T-helper 1 cell treated with Interleukin-12 subunit alpha and Interleukin-12 subunit beta and Interleukin-4 antibody, amounts not matched to agents 30 ng/mL and 1 ng/mL, for 36 hours (primary cell): ENCODE measurements around the gene BHMT. TPM values are rescaled to one million over a fixed set of nuclear protein-coding genes. Genes with fewer than 3 reads are reported as not detected.
"Not testable (repeated sequence)": the region's sequence is repeated elsewhere in the genome, so short reads cannot be mapped to it uniquely, and the experiment has no call there.

ENCODE experiments used
- intact Hi-C: fragments of 100-400 bp; cut with micrococcal nuclease; formaldehyde crosslinking; loops from one replicate; pipeline ENCODE4 v1.15.1; 2024
- total RNA-seq: library from RNA; stranded (reverse); gene quantifications from 2 replicates; pipeline ENCODE4 v1.2.3, GENCODE V29; 2022

The BHMT gene
- total RNA-seq, 1 donor from 2014 or later = not detected

- intact Hi-C loops = loop anchor here (1.0 kb wide), 3 partner anchors 85 to 210 kb away; no protein-coding TSS in a partner anchor
Measured at GRCh38 chr5:79109527-79110492, 1.8 kb upstream of the BHMT start.

- intact Hi-C loops = no loop called here
Measured at GRCh38 chr5:79111960-79112702, 522 bp downstream of the BHMT start.

- intact Hi-C loops = no loop called here
Measured at GRCh38 chr5:79112703-79113058, 1.1 kb downstream of the BHMT start.

DNA sequence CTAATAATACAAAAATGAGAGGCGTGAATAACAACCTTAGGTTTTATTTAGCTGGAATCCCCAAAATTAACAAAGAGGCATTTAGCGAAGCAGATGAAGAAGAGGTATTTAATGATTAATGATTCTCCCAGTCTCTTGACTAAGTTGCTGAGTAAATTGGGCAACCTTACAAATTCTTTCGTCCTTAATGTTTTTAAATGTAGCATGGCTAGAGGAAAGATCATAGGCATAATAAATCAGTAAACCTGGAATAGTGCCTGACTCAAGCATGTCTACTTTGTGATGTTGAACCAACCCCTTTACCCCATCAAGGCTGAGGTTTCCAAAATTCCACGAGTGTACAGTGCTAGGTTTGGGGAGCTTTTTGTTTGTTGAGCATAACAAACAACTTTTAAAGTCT lies 7.9 kb downstream of the BHMT start:
- intact Hi-C loops = no loop called here

GRCh38 chr5:79120221-79120620 lies 8.6 kb downstream of the BHMT start:
- intact Hi-C loops = no loop called here

DNA sequence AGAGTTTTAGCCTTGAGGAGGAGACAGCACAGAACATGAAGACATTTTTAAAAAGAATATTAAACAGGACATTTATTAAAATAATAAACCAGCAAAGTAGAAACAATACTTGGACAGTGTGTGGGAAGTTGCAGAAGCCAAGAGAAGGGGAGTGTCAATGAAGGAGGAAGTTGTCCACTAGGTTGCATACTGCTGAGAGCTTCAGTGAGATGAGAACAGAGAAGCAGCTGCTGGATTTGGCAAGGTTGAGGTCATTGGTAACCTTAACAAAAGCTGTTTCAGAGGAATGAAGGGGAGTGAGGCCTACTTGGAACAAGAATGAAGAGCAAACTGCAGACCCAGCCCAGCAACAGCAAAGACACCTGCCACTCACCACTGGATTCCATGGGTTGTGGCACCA lies 11.4 kb downstream of the BHMT start:
- intact Hi-C loops = no loop called here

DNA sequence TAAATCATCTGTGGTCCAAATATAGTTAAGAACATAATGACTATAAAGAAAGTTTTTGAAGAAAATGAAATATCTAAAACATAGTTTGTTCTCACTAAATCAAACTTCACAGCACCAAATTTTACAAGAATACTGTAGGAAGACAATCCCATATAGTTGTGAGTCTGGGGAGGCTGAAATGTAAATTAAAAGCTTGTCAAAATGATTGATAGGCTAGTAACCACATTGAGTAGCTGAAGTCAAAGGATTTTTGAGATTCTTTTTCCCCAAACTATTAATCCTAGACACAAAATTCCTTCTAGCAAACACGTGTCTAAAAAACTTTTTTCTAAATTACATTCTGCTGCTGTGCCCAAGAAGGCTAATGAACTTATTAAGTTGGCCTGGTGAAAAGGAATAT lies 13.0 kb downstream of the BHMT start:
- intact Hi-C loops = no loop called here

GRCh38 chr5:79130781-79131180 lies 19.2 kb downstream of the BHMT start:
- intact Hi-C loops = loop anchor here (5.0 kb wide), 1 partner anchor 663 kb away; no protein-coding TSS in a partner anchor

GRCh38 chr5:79133121-79133656 lies 21.6 kb downstream of the BHMT start:
- intact Hi-C loops = loop anchor here (1.0 to 5.0 kb wide), 10 partner anchors 104 to 950 kb away; partner anchors contain the start of gene HOMER1

- intact Hi-C loops = loop anchor here (1.0 to 5.0 kb wide), 10 partner anchors 103 to 949 kb away; partner anchors contain the start of gene HOMER1
Measured at GRCh38 chr5:79133657-79134451, 22.2 kb downstream of the BHMT start.

GRCh38 chr5:79135790-79136553 lies 24.4 kb downstream of the BHMT start:
- intact Hi-C loops = no loop called here

DNA sequence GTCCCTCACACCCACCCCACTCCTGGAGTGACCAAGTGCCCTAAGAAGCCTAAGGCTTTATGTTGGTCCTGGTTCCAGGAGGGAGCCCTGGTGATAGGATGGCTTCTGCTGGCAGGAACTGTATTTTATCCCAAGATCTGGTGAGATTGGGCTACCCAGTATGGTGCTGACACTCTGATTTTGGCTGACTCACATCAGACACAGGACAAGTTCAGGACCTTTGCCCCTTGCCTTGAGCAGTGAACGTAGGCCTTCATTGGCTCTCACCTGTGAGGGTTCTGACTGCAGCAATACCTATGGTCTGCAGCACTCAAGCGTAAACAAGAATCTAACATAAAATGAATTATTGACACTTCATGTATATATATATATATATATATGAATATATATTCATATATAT lies 25.0 kb downstream of the BHMT start:
- intact Hi-C loops = no loop called here

- intact Hi-C loops = no loop called here
Measured at GRCh38 chr5:79140553-79140952, 28.9 kb downstream of the BHMT start.

DNA sequence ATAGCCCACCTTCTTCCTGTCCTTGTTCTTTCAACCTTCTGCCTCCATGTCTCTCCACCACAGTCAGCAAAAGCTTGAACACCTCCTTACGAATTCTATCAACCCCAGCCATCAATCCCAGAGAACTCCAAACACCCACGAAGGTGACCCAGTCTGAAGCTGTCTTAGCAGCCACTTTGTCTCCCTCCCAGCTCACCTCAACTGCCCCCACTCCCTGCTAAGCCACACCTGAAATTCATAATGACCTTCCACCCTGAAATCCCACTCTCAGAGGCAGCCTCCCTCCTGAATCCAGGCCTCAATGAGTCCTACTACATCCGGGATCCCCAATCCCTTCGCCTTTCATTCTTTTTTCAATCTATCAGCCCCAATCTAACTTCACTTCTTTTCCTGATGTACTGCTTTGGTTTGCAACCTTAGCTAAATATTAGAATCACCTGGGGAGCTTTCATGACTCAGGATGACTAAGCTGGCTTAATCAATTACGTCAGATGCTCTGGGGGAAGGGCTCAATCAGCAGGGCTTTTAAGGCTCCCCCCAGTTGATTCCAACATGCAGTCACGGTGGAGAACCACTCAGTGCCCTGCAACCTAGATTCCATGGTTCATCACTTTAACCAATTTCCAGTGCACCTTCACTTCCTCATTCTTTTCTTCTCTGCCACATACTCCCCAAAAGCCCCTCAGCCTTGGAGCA lies 32.2 kb downstream of the BHMT start:
- intact Hi-C loops = no loop called here

DNA sequence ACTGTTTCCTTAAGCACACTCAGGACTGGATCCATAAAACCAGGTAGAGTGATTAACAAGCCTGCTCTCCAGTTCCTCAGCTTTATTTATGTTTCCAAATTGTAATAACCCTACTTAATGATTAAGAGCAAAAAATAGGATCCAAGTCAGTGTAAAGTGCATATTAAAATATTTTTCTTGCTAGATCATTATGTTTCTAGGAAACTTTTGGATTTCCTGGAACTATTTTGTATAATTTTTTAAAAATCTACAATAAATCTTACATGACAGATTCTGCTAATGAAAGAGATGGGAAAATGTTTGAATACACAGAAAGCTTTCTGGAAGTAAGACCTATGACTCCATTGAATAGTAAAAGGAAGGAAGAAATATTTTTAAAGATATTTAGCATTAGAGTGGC lies 35.5 kb downstream of the BHMT start:
- intact Hi-C loops = no loop called here

GRCh38 chr5:79149433-79149832 lies 37.8 kb downstream of the BHMT start:
- intact Hi-C loops = no loop called here

DNA sequence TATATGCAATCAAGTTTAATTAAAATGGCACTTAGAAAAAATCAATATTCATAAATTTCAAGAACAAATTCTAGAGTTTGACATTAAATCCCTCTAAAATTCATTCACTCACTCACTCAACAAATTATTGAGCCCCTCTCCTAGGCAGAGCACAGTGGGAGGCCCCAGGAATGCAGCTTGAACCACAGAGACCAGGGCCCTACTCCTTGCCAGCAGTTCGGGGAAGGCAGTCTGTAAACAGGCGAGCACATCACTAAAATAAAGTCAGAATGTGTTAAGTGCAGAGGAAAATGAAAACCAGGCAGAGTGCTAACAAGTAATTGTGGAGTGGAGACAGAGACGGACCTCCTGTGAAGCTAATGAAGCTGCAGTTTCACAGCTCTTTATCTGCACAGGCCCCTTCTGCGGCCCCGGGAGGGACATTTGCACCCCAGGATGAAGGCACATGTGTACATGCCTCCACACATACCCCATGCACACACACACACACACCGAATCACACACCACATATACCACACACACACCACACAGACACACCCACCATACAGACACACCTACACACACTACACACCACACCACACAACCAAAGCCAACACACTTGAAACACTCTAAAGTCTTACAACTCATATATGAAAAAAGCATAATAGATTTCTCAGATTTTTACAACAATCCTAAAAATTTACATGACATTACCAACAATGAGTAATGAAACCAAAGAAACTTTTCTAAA lies 40.5 kb downstream of the BHMT start:
- intact Hi-C loops = no loop called here

DNA sequence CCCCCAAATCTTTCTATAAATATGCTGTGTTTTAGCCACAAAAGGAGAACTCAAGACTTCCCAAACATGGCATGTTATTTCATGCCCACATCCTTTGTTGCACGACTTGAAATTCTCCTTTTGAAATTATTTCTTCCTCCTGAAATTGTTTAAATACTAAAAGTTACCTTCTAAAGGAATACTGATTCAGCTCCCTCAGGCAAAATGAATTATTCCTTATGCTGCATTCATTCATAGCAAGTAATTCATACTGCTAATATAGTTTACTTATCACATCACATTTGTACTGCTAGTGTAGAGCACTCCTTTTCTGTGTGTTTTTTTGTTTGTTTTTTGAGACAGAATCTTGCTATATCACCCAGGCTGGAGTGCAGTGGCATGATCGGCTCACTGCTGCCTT lies 45.7 kb downstream of the BHMT start:
- intact Hi-C loops = no loop called here

DNA sequence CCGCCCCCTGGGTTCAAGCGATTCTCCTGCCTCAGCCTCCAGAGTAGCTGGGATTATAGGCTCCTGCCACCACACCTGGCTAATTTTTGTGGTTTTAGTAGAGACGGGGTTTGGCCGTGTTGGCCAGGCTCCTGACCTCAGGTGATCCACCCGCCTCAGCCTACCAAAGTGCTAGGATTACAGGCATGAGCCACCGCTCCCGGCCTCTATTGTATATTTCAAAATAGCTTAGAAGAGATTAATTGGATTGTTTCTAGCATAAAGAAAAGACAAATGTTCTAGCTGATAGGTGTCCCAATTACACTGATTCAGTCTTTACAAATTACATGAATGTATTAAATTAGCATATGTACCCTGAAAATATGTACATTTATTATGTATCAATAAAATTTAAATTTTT lies 50.0 kb downstream of the BHMT start:
- intact Hi-C loops = not testable (repeated sequence)
